H9 (cell line): ENCODE measurements around the gene FPR1. TPM values are rescaled to one million over a fixed set of nuclear protein-coding genes. Genes with fewer than 3 reads are reported as not detected.

Experiments
- DNase-seq: peaks from one replicate; pipeline ENCODE4 v3.0.0-alpha.2; 2017
- H2AFZ ChIP-seq: one replicate; pipeline ENCODE4 v1.6.1; 2013; ENCODE audit warnings: mild to moderate bottlenecking, low read length, control low read depth, moderate library complexity
- H2AK5ac ChIP-seq: 2 replicates; pipeline ENCODE4 v1.6.1; 2013; ENCODE audit warnings: low read length, control low read depth, mixed read lengths; ENCODE audit not compliant: insufficient read length
- H2BK120ac ChIP-seq: one replicate; pipeline ENCODE4 v1.6.1; 2013; ENCODE audit warnings: low read depth, mild to moderate bottlenecking, low read length, control low read depth, inconsistent platforms; ENCODE audit not compliant: poor library complexity, severe bottlenecking
- H2BK12ac ChIP-seq: 2 replicates; pipeline ENCODE4 v1.6.1; 2013; ENCODE audit warnings: low read length, control low read depth, mixed read lengths, low read depth; ENCODE audit not compliant: insufficient read length
- H2BK15ac ChIP-seq: 2 replicates; pipeline ENCODE4 v1.6.1; 2013; ENCODE audit warnings: low read depth, low read length, control low read depth
- H2BK20ac ChIP-seq: one replicate; pipeline ENCODE4 v1.6.1; 2013; ENCODE audit warnings: low read depth, mild to moderate bottlenecking, low read length, control low read depth, inconsistent platforms; ENCODE audit not compliant: poor library complexity, severe bottlenecking
- H2BK5ac ChIP-seq: 2 replicates; pipeline ENCODE4 v1.6.1; 2013; ENCODE audit warnings: low read length, control low read depth, mixed read lengths; ENCODE audit not compliant: insufficient read length
- H3K14ac ChIP-seq: 2 replicates; pipeline ENCODE4 v1.6.1; 2013; ENCODE audit warnings: low read length, control low read depth; ENCODE audit not compliant: insufficient read depth
- H3K18ac ChIP-seq: 2 replicates; pipeline ENCODE4 v1.6.1; 2013; ENCODE audit warnings: low read depth, mild to moderate bottlenecking, mixed read lengths, low read length, control low read depth; ENCODE audit not compliant: insufficient read length
- H3K23ac ChIP-seq: 2 replicates; pipeline ENCODE4 v1.6.1; 2013; ENCODE audit warnings: low read length, control low read depth, mixed read lengths, low read depth; ENCODE audit not compliant: insufficient read length
- H3K23me2 ChIP-seq: 2 replicates; pipeline ENCODE4 v1.6.1; 2013; ENCODE audit warnings: low read depth, mild to moderate bottlenecking, mixed read lengths, low read length, control low read depth; ENCODE audit not compliant: insufficient read length, poor library complexity, severe bottlenecking
- H3K27ac ChIP-seq: 2 replicates; pipeline ENCODE4 v1.5.1; 2013; ENCODE audit warnings: low read length, control low read depth, mixed read lengths, low read depth; ENCODE audit not compliant: insufficient read length
- H3K27me3 ChIP-seq: 2 replicates; pipeline ENCODE4 v1.6.1; 2013; ENCODE audit warnings: low read length, control low read depth, inconsistent platforms; ENCODE audit not compliant: insufficient read depth
- H3K4ac ChIP-seq: 2 replicates; pipeline ENCODE4 v1.6.1; 2013; ENCODE audit warnings: low read depth, mild to moderate bottlenecking, control low read depth, inconsistent platforms, low read length, moderate library complexity
- H3K4me1 ChIP-seq: 2 replicates; pipeline ENCODE4 v1.6.1; 2013; ENCODE audit warnings: low read length, control low read depth, inconsistent platforms; ENCODE audit not compliant: insufficient read depth
- H3K4me2 ChIP-seq: 2 replicates; pipeline ENCODE4 v1.6.1; 2013; ENCODE audit warnings: low read length, control low read depth, mixed read lengths; ENCODE audit not compliant: insufficient read length, insufficient read depth
- H3K56ac ChIP-seq: 2 replicates; pipeline ENCODE4 v1.6.1; 2013; ENCODE audit warnings: low read depth, mild to moderate bottlenecking, mixed read lengths, low read length, control low read depth; ENCODE audit not compliant: insufficient read length
- H3K79me1 ChIP-seq: 2 replicates; pipeline ENCODE4 v1.6.1; 2013; ENCODE audit warnings: low read depth, mild to moderate bottlenecking, moderate library complexity, low read length, control low read depth, inconsistent platforms; ENCODE audit not compliant: insufficient read depth, poor library complexity, severe bottlenecking
- H3K79me2 ChIP-seq: 2 replicates; pipeline ENCODE4 v1.6.1; 2013; ENCODE audit warnings: low read length, control low read depth, inconsistent platforms; ENCODE audit not compliant: insufficient read depth
- H3K9ac ChIP-seq: 2 replicates; pipeline ENCODE4 v1.6.1; 2013; ENCODE audit warnings: low read length, control low read depth, mixed read lengths; ENCODE audit not compliant: insufficient read length; ENCODE audit errors: extremely low read depth
- H3K9me3 ChIP-seq: one replicate; pipeline ENCODE4 v1.6.1; 2013; ENCODE audit warnings: low read depth, low read length, inconsistent platforms; ENCODE audit not compliant: control insufficient read depth
- H3T11ph ChIP-seq: one replicate; pipeline ENCODE4 v1.6.1; 2013; ENCODE audit warnings: mild to moderate bottlenecking, low read length, control low read depth, inconsistent platforms
- H4K20me1 ChIP-seq: one replicate; pipeline ENCODE4 v1.6.1; 2013; ENCODE audit not compliant: control insufficient read depth, insufficient read length, insufficient read depth
- H4K5ac ChIP-seq: 2 replicates; pipeline ENCODE4 v1.6.1; 2013; ENCODE audit warnings: low read depth, mild to moderate bottlenecking, mixed read lengths, low read length, control low read depth; ENCODE audit not compliant: insufficient read length
- H4K8ac ChIP-seq: replicated peaks from 2 replicates; pipeline ENCODE4 v1.6.1; 2013; ENCODE audit warnings: low read length, control low read depth, mixed read lengths, low read depth; ENCODE audit not compliant: insufficient read length
- H4K91ac ChIP-seq: 2 replicates; pipeline ENCODE4 v1.6.1; 2013; ENCODE audit warnings: low read depth, mild to moderate bottlenecking, moderate library complexity, mixed read lengths, low read length, control low read depth; ENCODE audit not compliant: insufficient read length
- H3K27ac Mint-ChIP-seq, 3 experiments: 2 replicates in 2 of 3; 3 replicates in 1 of 3; pipeline ENCODE4 v1.8.0; 2020 to 2021; ENCODE audit warnings: mixed read lengths in 3 of 3, mild to moderate bottlenecking in 1 of 3, moderate library complexity in 1 of 3
- H3K27me3 Mint-ChIP-seq: 2 replicates; pipeline ENCODE4 v1.8.0; 2021; ENCODE audit warnings: low read depth, mild to moderate bottlenecking, moderate library complexity, mixed read lengths
- H3K36me3 Mint-ChIP-seq, 3 experiments: 2 replicates in 2 of 3; 3 replicates in 1 of 3; pipeline ENCODE4 v1.8.0; 2020 to 2021; ENCODE audit warnings: low read depth in 3 of 3, mixed read lengths in 3 of 3; ENCODE audit not compliant: insufficient read depth in 1 of 3
- H3K4me1 Mint-ChIP-seq, 2 experiments: 2 replicates each; pipeline ENCODE4 v1.8.0; 2020; ENCODE audit warnings: mixed read lengths in 2 of 2
- H3K4me3 Mint-ChIP-seq, 2 experiments: 2 replicates in 1 of 2; 3 replicates in 1 of 2; pipeline ENCODE4 v1.8.0; 2020 to 2021; ENCODE audit warnings: mild to moderate bottlenecking in 2 of 2, mixed read lengths in 2 of 2, moderate library complexity in 1 of 2
- H3K9me3 Mint-ChIP-seq, 2 experiments: 2 replicates in 1 of 2; 3 replicates in 1 of 2; pipeline ENCODE4 v1.8.0; 2020; ENCODE audit warnings: mild to moderate bottlenecking in 2 of 2, mixed read lengths in 2 of 2, moderate library complexity in 1 of 2
- WGBS: extraction: QIAGEN DNeasy Blood & Tissue Kit; methylation state at CpG from one replicate; pipeline ENCODE4 v1.1.7; 2013; ENCODE audit warnings: missing lambda C conversion rate, low lambda C conversion rate, mixed read lengths; ENCODE audit not compliant: insufficient read length; ENCODE audit errors: extremely low coverage; 5-methylcytosine and 5-hydroxymethylcytosine counted together
- total RNA-seq: library from RNA; stranded (reverse); gene quantifications from 2 replicates; pipeline ENCODE4 v1.2.1, GENCODE V29; 2021
- TF ChIP-seq, protein P1 (sequence below): fragments of 200-600 bp; sonication (generic); conservative IDR thresholded peaks from 3 replicates; pipeline ENCODE4 v1.8.0; 2021; ENCODE audit warnings: antibody characterized with exemption, mild to moderate bottlenecking

FPR1 gene
- total RNA-seq, 1 experiment from 2014 or later: not detected

DNA sequence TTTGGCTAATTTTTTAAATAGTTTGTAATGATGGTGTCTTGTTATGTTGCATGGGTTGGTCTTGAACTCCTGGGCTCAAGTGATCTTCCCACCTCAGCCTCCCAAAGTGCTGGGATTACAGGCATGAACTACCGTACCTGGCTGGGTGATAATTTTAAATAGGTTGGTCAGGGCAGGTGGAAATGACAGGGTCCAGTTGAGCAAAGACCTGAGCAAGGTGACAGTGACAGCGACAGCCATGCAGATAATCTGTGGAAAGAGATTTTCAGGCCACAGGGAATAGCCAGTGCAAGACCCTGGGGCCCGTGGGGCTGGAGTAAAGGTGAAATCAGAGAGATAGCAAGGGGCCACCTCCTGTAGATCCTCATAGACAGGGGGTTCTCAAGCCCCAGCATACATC lies 55.1 kb downstream of the FPR1 start:
- Histone ChIP-seq H2AFZ (no peak overlapping the region), H3K27ac (no peak overlapping the region), H4K5ac (no peak overlapping the region), H3K79me1 (no peaks in the 10 kb centered on the region), H3K4me2 (no peak overlapping the region), H3K23ac (no peak overlapping the region), H3K4ac (no peak overlapping the region), H2AK5ac (no peak overlapping the region), H4K91ac (no peak overlapping the region), H3K9me3 (no peaks in the 10 kb centered on the region), H2BK12ac (no peak overlapping the region), H3K27me3 (no peaks in the 10 kb centered on the region), H3K4me1 (peaks cover 2% of the 10 kb centered on the region; the same call in 1 of the 2 replicates), H3K79me2 (no peaks in the 10 kb centered on the region; the same call in 1 of the 2 replicates), H2BK120ac (no peak overlapping the region), H2BK20ac (no peak overlapping the region), H4K8ac (no peak overlapping the region), H3K18ac (no peak overlapping the region), H3T11ph (no peak overlapping the region), H2BK15ac (no peak overlapping the region), H3K23me2 (peaks cover 2% of the 10 kb centered on the region), H4K20me1 (no peaks in the 10 kb centered on the region), H2BK5ac (no peak overlapping the region), H3K14ac (no peak overlapping the region), H3K9ac (no peak overlapping the region), H3K56ac (no peak overlapping the region)
- WGBS: no CpG with 5 or more reads among the region's 3 CpGs
- H3K27ac Mint-ChIP-seq: no peak overlapping the region
- DNase-seq: no peak
- no peaks in the 10 kb centered on the region for H3K27me3 Mint-ChIP-seq
- peaks cover 9 to 76% (median 43%) of the 10 kb centered on the region in 3 experiments for H3K36me3 Mint-ChIP-seq
- no peaks in the 10 kb centered on the region; a peak in 1 of 5 replicates for H3K9me3 Mint-ChIP-seq
- H3K4me3 Mint-ChIP-seq: no peak overlapping the region
- TF ChIP-seq, protein P1, sequence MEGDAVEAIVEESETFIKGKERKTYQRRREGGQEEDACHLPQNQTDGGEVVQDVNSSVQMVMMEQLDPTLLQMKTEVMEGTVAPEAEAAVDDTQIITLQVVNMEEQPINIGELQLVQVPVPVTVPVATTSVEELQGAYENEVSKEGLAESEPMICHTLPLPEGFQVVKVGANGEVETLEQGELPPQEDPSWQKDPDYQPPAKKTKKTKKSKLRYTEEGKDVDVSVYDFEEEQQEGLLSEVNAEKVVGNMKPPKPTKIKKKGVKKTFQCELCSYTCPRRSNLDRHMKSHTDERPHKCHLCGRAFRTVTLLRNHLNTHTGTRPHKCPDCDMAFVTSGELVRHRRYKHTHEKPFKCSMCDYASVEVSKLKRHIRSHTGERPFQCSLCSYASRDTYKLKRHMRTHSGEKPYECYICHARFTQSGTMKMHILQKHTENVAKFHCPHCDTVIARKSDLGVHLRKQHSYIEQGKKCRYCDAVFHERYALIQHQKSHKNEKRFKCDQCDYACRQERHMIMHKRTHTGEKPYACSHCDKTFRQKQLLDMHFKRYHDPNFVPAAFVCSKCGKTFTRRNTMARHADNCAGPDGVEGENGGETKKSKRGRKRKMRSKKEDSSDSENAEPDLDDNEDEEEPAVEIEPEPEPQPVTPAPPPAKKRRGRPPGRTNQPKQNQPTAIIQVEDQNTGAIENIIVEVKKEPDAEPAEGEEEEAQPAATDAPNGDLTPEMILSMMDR: no peak
- H3K4me1 Mint-ChIP-seq: peaks cover 19 to 23% of the 10 kb centered on the region in 2 experiments

Other genes starting within 250 kb of the FPR1 start
- 0.31 TPM in 1 of 2 replicates, not detected in the other for gene SIGLEC6, start 220.2 kb downstream of the FPR1 start, total RNA-seq
- 9.7 and 10.7 TPM in 2 replicates for gene ZNF175, start 180.6 kb downstream of the FPR1 start, total RNA-seq
- not detected in 2 replicates for gene SIGLEC5, start 121.5 kb downstream of the FPR1 start, total RNA-seq
- not detected in 2 replicates for gene SIGLEC14, start 105.1 kb downstream of the FPR1 start, total RNA-seq
- 16.0 and 18.9 TPM in 2 replicates for gene SPACA6, start 58.5 kb downstream of the FPR1 start, total RNA-seq
- 0.53 and 0.70 TPM in 2 replicates for gene HAS1, start 27.9 kb downstream of the FPR1 start, total RNA-seq
- not detected in 2 replicates for gene FPR2, start 9.3 kb upstream of the FPR1 start, total RNA-seq
- not detected in 2 replicates for gene FPR3, start 43.3 kb upstream of the FPR1 start, total RNA-seq
- 39.4 and 42.1 TPM in 2 replicates for gene ZNF577, start 136.1 kb upstream of the FPR1 start, total RNA-seq
- gene ZNF649, start 153.1 kb upstream of the FPR1 start, total RNA-seq: 147 and 148 TPM in 2 replicates
- 20.6 and 22.8 TPM in 2 replicates for gene ZNF613, start 175.6 kb upstream of the FPR1 start, total RNA-seq
- gene ZNF350, start 235.0 kb upstream of the FPR1 start, total RNA-seq: 9.7 and 12.9 TPM in 2 replicates